Duodenal mucosa (tissue), 2 donors: ENCODE results near the gene LPIN3.

Source experiments
- H3K27ac ChIP-seq: one replicate; pipeline ENCODE4 v1.7.0; 2013; ENCODE audit warnings: low read depth, low read length
- H3K27me3 ChIP-seq, 2 donors: one replicate each; pipeline ENCODE4 v1.7.0; 2013; ENCODE audit warnings: low read length in 2 of 2, control low read depth in 1 of 2; ENCODE audit not compliant: insufficient read depth in 2 of 2, control insufficient read depth in 1 of 2
- H3K36me3 ChIP-seq, 2 donors: one replicate each; pipeline ENCODE4 v1.7.0; 2013; ENCODE audit warnings: low read length in 2 of 2, control low read depth in 1 of 2; ENCODE audit not compliant: insufficient read depth in 2 of 2, control insufficient read depth in 1 of 2
- H3K4me1 ChIP-seq, 2 donors: one replicate each; pipeline ENCODE4 v1.7.0; 2013; ENCODE audit warnings: low read length in 2 of 2, control low read depth in 1 of 2; ENCODE audit not compliant: insufficient read depth in 2 of 2, control insufficient read depth in 1 of 2
- H3K4me3 ChIP-seq, 2 donors: one replicate each; pipeline ENCODE4 v1.7.0; 2013; ENCODE audit warnings: low read length in 2 of 2, low read depth in 1 of 2
- H3K9ac ChIP-seq, 2 donors: one replicate each; pipeline ENCODE4 v1.7.0; 2013; ENCODE audit warnings: low read length in 2 of 2, low read depth in 1 of 2
- H3K9me3 ChIP-seq, 2 donors: one replicate each; pipeline ENCODE4 v1.7.0; 2013; ENCODE audit warnings: low read length in 2 of 2, control low read depth in 1 of 2; ENCODE audit not compliant: control insufficient read depth in 1 of 2

Gene LPIN3

GRCh38 chr20:41349943-41350342 lies 9.3 kb downstream of the LPIN3 start:
- Histone ChIP-seq H3K36me3 (peaks cover 34 to 79% of the 10 kb centered on the region in 2 donors), H3K9me3 (no peaks in the 10 kb centered on the region), H3K4me1 (no peaks in the 10 kb centered on the region), H3K9ac (no peak overlapping the region), H3K27me3 (no peaks in the 10 kb centered on the region), H3K27ac (no peak overlapping the region), H3K4me3 (no peak overlapping the region)

GRCh38 chr20:41350408-41350962 lies 9.9 kb downstream of the LPIN3 start:
- no peaks in the 10 kb centered on the region for H3K9me3 ChIP-seq
- no peak overlapping the region for H3K4me3 ChIP-seq
- peaks cover 33 to 82% of the 10 kb centered on the region in 2 donors for H3K36me3 ChIP-seq
- H3K4me1 ChIP-seq, result no peaks in the 10 kb centered on the region
- H3K27ac ChIP-seq, result no peak overlapping the region
- no peak overlapping the region for H3K9ac ChIP-seq
- H3K27me3 ChIP-seq, result no peaks in the 10 kb centered on the region

- no peaks in the 10 kb centered on the region for H3K27me3 ChIP-seq
- peaks cover 39 to 86% of the 10 kb centered on the region in 2 donors for H3K36me3 ChIP-seq
- H3K27ac ChIP-seq, result no peak overlapping the region
- no peak overlapping the region for H3K9ac ChIP-seq
- no peaks in the 10 kb centered on the region for H3K4me1 ChIP-seq
- no peaks in the 10 kb centered on the region for H3K9me3 ChIP-seq
- no peak overlapping the region for H3K4me3 ChIP-seq
Observed at GRCh38 chr20:41352106-41352505, 11.5 kb downstream of the LPIN3 start.

GRCh38 chr20:41352666-41353065 lies 12.0 kb downstream of the LPIN3 start:
- H3K36me3 ChIP-seq, result peaks cover 41 to 86% of the 10 kb centered on the region in 2 donors
- no peak overlapping the region for H3K27ac ChIP-seq

GRCh38 chr20:41353530-41353929 lies 12.9 kb downstream of the LPIN3 start:
- Histone ChIP-seq H3K4me3 (no peak overlapping the region), H3K9me3 (no peaks in the 10 kb centered on the region), H3K27me3 (no peaks in the 10 kb centered on the region), H3K27ac (no peak overlapping the region), H3K9ac (no peak overlapping the region), H3K4me1 (peaks cover 4 to 11% of the 10 kb centered on the region in 2 donors), H3K36me3 (peaks cover 37 to 84% of the 10 kb centered on the region in 2 donors)

More at GRCh38 chr20:41352666-41353065, 12.0 kb downstream of the LPIN3 start:
- Histone ChIP-seq H3K4me1 (peaks cover 0 to 3% of the 10 kb centered on the region in 2 donors), H3K27me3 (no peaks in the 10 kb centered on the region), H3K4me3 (no peak overlapping the region), H3K9ac (no peak overlapping the region), H3K9me3 (no peaks in the 10 kb centered on the region)

- Histone ChIP-seq H3K36me3 (peaks cover 30 to 79% of the 10 kb centered on the region in 2 donors), H3K9me3 (no peaks in the 10 kb centered on the region), H3K27me3 (no peaks in the 10 kb centered on the region), H3K9ac (no peak overlapping the region), H3K4me1 (peaks cover 5 to 13% of the 10 kb centered on the region in 2 donors), H3K4me3 (no peak overlapping the region), H3K27ac (no peak overlapping the region)
Observed at GRCh38 chr20:41355192-41355591, 14.6 kb downstream of the LPIN3 start.

GRCh38 chr20:41355598-41356203 lies 15.1 kb downstream of the LPIN3 start:
- H3K4me3 ChIP-seq, result no peak overlapping the region
- H3K27ac ChIP-seq, result no peak overlapping the region
- H3K36me3 ChIP-seq, result peaks cover 27 to 78% of the 10 kb centered on the region in 2 donors

GRCh38 chr20:41356951-41357350 lies 16.3 kb downstream of the LPIN3 start:
- H3K36me3 ChIP-seq, result peaks cover 27 to 74% of the 10 kb centered on the region in 2 donors
- H3K4me3 ChIP-seq, result no peak overlapping the region
- H3K27ac ChIP-seq, result no peak overlapping the region
- H3K4me1 ChIP-seq, result peaks cover 5 to 13% of the 10 kb centered on the region in 2 donors
- no peak overlapping the region for H3K9ac ChIP-seq
- H3K9me3 ChIP-seq, result no peaks in the 10 kb centered on the region
- H3K27me3 ChIP-seq, result no peaks in the 10 kb centered on the region

More at GRCh38 chr20:41355598-41356203, 15.1 kb downstream of the LPIN3 start:
- Histone ChIP-seq H3K9ac (no peak overlapping the region), H3K27me3 (no peaks in the 10 kb centered on the region), H3K9me3 (no peaks in the 10 kb centered on the region), H3K4me1 (peaks cover 5 to 13% of the 10 kb centered on the region in 2 donors)

- H3K9ac ChIP-seq, result no peak overlapping the region
- H3K36me3 ChIP-seq, result peaks cover 27 to 68% of the 10 kb centered on the region in 2 donors
- no peak overlapping the region for H3K4me3 ChIP-seq
- H3K4me1 ChIP-seq, result peaks cover 5 to 14% of the 10 kb centered on the region in 2 donors
- H3K27ac ChIP-seq, result no peak overlapping the region
- H3K27me3 ChIP-seq, result no peaks in the 10 kb centered on the region
- H3K9me3 ChIP-seq, result no peaks in the 10 kb centered on the region
Observed at GRCh38 chr20:41357424-41358163, 17.0 kb downstream of the LPIN3 start.

GRCh38 chr20:41358230-41358629 lies 17.6 kb downstream of the LPIN3 start:
- Histone ChIP-seq H3K9me3 (no peaks in the 10 kb centered on the region), H3K27me3 (no peaks in the 10 kb centered on the region), H3K4me1 (peaks cover 5 to 16% of the 10 kb centered on the region in 2 donors), H3K36me3 (peaks cover 27 to 63% of the 10 kb centered on the region in 2 donors), H3K27ac (no peak overlapping the region), H3K4me3 (no peak overlapping the region), H3K9ac (no peak overlapping the region)
